ENCODE measurements around the gene MRPS33.

The MRPS33 gene

DNA sequence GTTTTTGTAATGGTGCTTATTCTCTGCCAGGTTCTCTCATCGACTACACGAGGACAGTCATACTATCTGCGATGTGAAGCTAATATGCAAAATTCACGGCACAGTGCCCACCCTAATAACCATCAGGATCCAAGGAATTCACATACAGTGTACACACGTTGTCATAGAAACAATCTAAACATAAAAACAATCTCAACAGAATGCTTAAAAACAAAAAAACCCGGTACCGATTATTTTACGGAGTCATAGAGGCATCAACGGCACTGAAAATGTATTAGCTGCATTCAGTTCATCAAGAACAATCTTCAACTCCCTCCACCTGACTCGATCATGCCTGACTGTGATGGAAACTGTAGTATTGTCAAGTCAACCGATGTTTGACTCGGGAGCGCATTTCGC, 628 bp downstream of the MRPS33 start:
- DNase-seq, result no peak

DNA sequence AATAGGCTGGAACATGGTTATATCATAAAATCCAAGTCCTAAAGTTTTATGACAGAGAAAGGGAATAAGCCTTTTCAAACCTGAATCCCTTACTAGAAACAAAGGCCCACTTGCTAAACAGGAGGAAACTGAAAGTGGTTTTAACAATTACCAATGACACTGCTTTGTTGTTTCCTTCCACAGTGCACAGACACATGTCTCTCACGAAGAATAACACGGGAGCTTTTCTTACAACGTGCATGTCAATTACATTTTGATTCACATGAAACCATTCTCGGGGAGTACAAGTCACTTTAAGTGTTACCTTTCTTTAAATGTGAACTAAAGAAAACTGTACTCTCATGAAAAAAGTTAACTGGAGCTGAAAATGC, 1.4 kb downstream of the MRPS33 start:
- no peak for DNase-seq
- in situ Hi-C loops (cut with MboI; ENCODE audit: low pct_unique_long_range_greater_than_20kb, low sequenced_read_pairs), result loop anchor here (10.0 kb wide), 1 partner anchor 349 kb away; no protein-coding TSS in a partner anchor

More for the DNA sequence above, 628 bp downstream of the MRPS33 start:
- in situ Hi-C loops (cut with MboI; ENCODE audit: low pct_unique_long_range_greater_than_20kb, low sequenced_read_pairs), result loop anchor here (10.0 kb wide), 1 partner anchor 349 kb away; no protein-coding TSS in a partner anchor

DNA sequence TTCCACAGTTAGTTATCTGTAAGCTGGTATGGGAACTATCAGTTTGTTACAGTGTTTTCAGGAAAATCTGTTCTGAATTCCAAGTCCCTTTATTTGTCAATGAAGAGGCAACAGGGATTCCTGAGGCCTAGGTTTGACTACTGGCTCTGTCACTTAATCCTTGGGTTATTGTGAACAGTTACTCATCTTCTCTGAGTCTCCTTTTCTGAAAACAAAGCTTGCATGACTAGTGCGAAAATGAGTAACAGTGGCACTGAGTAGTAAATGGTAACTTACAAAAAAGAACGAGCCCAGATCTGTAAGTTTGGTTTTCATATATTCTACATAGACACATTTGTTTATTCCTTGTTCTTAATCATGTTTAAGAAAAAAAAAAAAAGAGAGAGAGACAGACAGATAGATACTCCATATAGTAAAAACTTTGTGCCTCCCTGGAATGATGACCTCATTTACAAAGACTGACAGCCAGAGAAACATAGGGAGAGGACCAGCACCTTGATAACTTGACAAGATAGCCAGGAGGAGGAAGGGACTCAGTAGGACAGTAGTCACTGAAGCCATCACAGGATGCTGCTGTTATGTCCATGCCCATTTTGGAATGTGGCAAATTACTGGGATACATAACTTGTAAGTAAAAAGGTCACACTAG, 1.9 kb downstream of the MRPS33 start:
- no peak for DNase-seq
- in situ Hi-C loops (cut with MboI; ENCODE audit: low pct_unique_long_range_greater_than_20kb, low sequenced_read_pairs), result loop anchor here (10.0 kb wide), 1 partner anchor 348 kb away; no protein-coding TSS in a partner anchor

DNA sequence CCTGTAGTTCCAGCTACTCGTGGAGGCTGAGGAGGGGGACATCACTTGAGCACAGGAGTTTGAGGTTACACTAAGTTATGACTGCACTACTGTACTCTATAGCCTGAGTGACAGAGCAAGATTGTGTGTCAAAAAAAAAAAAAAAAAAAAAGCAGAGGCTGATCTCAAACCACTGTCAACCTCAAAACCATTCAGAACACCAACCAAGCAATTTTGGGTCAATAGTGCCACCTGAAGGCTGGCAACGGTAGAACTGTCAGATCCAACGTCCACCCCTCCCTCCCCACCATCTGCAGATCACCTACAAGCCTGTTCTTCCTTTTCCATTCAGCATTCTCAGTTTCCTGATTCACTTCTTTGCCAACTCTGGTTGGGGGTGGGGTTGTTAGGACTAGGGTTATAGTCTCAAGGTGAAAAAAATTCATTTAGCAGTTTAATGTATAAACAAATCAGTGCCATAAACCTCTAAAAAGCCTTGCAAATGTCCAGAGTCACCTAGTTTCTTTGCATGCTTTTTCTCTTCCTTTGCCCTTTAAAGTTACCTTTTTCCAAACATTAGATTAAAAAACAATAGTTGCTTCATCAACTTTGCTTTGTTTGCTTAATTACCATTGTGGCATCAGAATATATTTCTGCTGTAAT, 2.6 kb downstream of the MRPS33 start:
- in situ Hi-C loops (cut with MboI; ENCODE audit: low pct_unique_long_range_greater_than_20kb, low sequenced_read_pairs), result loop anchor here (10.0 kb wide), 1 partner anchor 347 kb away; no protein-coding TSS in a partner anchor
- DNase-seq, result peak; percentile 90

DNA sequence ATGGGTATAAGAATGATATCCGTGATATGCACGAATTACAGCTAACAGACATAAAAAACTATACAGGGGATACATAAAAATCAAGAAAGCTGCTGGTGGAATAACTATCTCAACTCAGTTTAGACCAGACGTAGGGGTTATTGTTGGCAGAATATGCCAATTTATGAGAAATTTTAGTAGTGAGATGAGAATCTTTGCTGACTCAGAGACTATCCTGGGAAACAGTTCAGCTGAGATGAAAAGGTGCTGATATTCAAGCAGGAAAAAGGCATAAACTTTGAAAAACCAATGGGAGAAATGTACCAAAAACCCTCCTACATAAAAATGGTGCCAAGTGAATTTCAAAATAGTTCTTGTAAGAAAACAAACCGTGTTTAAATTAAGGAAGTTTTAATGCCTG, 3.3 kb downstream of the MRPS33 start:
- in situ Hi-C loops (cut with MboI; ENCODE audit: low pct_unique_long_range_greater_than_20kb, low sequenced_read_pairs), result loop anchor here (10.0 kb wide), 1 partner anchor 347 kb away; no protein-coding TSS in a partner anchor
- no peak for DNase-seq

DNA sequence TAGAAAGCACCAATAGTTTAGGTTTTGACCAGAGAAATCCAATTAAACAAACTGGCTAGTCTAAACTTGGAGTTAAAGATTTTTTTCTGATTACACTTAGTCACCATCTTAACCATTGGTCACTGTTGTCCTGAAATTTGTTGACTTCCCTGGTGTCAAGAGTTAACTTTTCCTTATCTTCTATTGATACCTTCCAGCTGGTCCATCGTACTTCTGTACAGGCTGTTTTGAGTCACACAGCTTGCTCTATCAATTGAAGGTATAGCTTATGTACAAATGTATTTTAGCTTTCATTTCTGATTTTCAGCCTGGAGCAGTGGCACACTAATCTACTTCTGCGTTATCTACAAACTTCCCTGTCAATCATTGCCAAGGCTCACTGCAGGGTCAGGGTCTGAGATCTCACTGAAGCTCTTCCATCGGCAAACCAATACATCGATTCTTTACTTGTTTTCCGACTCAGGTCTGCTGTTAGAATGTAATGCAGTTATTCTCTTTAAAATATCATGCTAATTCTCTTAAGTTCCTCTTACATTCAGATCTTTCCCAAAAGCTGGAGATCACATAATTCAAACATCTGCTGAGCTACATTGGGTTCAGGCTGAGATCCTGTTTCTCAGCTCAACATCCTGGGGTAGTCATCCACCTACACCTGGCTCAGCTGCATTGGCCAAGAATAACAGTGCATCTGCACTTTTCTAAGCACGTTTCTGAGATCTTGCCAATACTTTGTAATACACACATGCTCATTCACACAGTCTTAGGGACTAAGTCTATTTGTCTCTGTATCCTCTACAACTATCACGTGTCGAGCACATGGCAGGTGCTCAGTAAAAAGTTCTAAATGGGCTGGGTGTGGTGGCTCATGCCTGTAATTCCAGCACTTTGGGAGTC, 11.3 kb downstream of the MRPS33 start:
- in situ Hi-C loops (cut with MboI; ENCODE audit: low pct_unique_long_range_greater_than_20kb, low sequenced_read_pairs), result no loop called here

DNA sequence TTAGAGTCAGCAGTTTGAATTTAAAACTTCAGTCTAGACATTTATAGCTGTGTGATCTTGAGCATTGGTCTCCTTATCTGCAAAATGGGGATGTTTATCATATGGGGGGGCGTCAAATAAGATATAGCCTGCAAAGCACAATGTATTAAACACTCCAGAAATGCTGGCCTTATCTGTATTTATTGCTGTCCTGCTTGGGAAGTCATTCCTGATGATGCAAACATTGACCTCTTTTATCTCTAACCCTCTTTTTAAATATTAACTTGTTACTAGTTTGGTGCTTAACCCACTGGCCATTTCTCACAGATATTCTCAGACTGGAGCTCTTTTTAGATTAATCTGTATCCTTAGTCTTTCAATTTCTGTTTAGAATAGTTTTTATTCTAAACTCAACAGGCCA, 13.2 kb downstream of the MRPS33 start:
- no peak for DNase-seq

More for the DNA sequence above, 11.3 kb downstream of the MRPS33 start:
- no peak for DNase-seq

DNA sequence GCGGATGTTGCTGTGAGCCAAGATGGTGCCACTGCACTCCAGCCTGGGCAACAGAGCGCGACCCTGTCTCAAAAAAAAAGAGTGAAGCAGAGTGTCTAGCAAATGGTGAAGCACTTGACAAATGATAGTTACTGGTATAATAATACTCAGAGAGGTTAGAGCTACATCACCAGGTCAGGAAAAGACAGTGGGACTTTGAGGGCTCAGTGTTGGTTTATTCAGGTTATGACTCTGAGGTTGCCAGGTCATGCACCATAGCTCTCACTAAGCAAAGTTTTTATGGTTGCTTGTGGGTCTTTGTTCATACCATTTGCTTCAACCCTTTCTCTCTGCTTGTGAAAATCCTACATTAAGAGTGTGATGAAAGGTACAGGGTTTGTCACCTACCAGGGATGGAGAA, 13.6 kb downstream of the MRPS33 start:
- DNase-seq, result no peak
- in situ Hi-C loops (cut with MboI; ENCODE audit: low pct_unique_long_range_greater_than_20kb, low sequenced_read_pairs), result no loop called here

More for the DNA sequence above, 13.2 kb downstream of the MRPS33 start:
- in situ Hi-C loops (cut with MboI; ENCODE audit: low pct_unique_long_range_greater_than_20kb, low sequenced_read_pairs), result no loop called here

DNA sequence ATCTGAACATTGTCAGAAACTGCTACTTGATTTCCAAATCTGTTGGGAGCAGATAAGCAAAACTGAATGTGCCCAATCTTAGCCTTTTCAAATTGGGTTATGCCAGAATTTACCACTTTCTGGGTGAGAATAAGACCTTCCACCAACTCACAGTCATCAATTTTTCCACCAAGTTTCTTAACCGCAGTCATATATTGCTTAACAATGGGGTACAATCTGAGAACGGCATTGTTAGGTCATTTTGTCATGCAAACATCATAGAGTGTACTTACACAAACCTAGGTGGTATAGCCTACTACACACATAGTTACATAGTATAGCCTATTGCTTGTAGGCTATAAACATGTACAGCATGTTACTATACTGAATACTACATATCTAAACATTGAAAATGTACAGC, 16.0 kb downstream of the MRPS33 start:
- in situ Hi-C loops (cut with MboI; ENCODE audit: low pct_unique_long_range_greater_than_20kb, low sequenced_read_pairs), result no loop called here

DNA sequence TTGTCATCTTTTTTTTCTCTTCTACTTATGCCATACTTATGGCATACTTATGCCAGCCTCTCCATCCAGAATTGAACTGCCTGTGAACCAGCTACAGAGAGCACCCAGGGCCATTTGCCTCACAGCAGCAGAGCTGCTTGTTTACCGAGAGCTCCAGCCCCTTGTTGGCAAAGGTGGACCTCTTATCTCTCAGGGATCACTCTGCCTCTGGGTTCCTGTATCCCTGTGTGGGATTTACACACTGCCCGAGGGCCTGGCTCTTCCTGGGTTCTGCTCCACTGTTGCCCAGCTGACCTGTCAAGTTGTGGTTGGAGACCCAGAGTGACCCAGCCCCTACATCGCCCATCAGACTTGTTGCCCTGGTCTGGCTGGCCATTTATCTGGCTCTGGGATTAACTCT, 22.3 kb downstream of the MRPS33 start:
- in situ Hi-C loops (cut with MboI; ENCODE audit: low pct_unique_long_range_greater_than_20kb, low sequenced_read_pairs), result no loop called here
- no peak for DNase-seq

More for the DNA sequence above, 16.0 kb downstream of the MRPS33 start:
- DNase-seq, result no peak

DNA sequence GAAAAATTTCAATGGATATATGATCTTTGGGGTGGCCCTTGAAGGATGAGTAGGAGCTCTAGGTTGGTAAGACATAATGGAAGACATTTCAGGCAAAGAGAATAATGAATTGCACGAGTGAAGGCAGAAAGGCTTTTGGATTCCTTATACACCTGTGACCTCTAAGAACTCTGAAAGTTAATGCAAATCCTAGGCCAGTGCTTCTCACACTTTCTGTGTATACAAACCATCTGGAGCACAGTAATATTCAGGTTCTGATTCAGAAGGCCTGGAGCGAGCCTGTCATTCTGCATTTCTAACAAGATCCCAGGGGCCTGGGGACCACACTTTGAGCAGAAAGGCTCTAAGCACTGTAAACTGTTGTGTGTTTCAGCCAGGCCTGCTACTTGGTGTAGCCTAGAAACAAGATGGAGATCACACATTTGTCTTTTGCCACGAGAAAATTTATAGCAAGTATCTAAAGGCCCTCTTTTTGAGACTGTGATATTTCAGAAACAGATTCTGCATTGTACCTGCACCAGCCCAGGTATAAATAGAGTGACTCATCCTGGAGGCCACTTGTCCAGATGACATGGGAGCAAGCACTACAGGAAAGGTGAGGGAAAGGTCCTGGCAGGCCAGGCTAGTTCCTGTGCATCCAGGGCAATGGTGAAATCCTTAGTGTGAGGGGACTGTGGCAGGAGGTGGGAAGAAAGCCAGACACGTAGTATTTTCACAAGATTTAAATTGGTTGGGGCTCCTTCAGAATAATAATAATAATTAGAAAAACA, 24.4 kb downstream of the MRPS33 start:
- DNase-seq, result no peak
- in situ Hi-C loops (cut with MboI; ENCODE audit: low pct_unique_long_range_greater_than_20kb, low sequenced_read_pairs), result no loop called here

DNA sequence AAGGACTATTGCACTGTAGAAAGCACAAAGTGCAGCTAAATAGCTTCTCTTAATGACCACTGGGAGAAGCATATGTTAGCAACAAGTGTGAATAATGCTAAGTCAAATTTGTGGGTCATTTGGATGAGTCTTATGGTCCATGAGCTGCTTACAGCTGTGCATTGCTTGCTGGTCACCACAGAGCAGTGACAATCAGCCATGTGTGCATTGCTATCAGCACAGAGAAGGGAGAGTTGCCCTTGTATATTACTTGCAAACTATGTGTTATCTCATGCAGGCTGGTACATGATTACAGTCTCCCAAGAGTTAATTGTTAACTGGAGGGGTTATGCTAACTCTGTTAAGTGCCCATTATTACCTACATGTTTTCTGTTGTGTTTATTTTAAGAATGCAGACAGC, 25.7 kb downstream of the MRPS33 start:
- DNase-seq, result no peak
- in situ Hi-C loops (cut with MboI; ENCODE audit: low pct_unique_long_range_greater_than_20kb, low sequenced_read_pairs), result no loop called here

DNA sequence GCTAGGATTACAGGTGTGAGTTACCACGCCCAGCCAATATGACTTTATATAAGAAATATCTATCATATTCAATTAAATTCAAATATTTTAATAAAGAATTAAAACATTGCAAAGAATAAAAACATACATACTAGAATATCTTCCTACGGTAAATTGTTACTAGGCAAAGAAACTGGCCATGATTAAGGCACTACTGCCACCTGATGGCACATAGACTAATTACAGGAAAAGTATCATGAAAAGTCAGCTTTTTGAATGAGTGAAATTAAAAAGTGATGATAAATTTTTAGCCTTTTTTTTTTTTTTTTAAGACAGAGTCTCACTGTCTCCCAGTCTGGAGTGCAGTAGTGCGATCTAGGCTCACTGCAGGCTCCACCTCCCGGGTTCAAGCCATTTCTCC, 30.9 kb downstream of the MRPS33 start:
- DNase-seq, result peak; percentile 45
- in situ Hi-C loops (cut with MboI; ENCODE audit: low pct_unique_long_range_greater_than_20kb, low sequenced_read_pairs), result no loop called here

DNA sequence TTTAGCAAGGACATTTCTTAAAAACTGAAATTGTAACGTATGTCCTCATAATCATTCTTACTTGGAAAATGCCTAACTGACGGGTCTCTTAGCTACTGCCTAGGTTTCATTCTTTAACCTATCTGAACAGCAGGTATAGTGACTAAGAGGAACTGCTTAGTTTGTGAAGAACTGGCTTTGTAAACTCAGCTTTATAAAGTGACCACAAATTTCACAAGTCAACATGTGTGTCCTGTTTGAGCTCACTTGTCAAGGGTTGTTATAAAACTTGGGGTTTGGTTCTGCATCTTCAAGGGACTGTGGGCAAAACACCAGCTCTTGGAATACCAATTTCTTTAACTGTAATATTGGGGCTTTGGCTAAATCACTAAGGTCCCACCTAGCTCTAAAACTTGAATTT, 32.2 kb downstream of the MRPS33 start:
- peak; percentile 58 for DNase-seq
- in situ Hi-C loops (cut with MboI; ENCODE audit: low pct_unique_long_range_greater_than_20kb, low sequenced_read_pairs), result no loop called here

DNA sequence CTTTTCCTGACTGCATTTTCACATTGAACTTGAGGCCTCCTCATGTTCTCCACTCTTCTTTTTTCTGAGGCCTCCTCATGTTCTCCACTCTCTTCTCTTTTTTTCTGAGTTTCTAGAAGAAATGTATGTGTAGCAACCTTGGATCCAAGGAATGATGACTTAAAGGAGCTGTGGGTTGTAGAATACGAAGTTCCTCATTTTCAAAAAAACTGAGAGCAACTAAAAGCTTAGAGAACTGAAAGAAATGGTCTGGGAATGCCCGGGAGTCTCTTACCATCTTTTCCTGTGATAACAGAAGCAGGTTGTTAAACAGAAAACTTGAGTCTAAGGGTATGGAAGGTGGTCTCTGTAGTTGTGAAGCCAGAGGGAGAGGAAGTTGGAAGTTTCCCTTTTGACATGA, 32.8 kb downstream of the MRPS33 start:
- in situ Hi-C loops (cut with MboI; ENCODE audit: low pct_unique_long_range_greater_than_20kb, low sequenced_read_pairs), result no loop called here
- peak; percentile 32 for DNase-seq

DNA sequence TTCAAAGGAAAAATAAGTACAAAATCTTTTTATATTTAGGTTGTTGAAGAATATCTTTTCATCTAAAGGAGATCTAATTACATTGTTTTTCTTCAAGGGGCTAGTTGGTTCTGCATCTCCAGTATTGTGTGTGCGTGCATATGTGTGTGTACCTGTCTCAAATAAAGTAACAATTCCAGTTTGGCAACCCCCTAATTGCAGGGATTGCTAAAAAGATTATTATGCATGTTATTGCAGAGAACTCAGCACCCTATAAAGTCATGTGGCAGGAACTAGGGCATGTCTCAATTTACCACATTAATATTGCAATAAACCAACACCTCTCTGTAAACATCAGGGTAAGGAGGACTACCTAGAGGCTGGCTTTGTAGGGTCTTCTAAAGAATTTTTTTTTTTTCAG, 37.0 kb downstream of the MRPS33 start:
- no peak for DNase-seq
- in situ Hi-C loops (cut with MboI; ENCODE audit: low pct_unique_long_range_greater_than_20kb, low sequenced_read_pairs), result no loop called here

DNA sequence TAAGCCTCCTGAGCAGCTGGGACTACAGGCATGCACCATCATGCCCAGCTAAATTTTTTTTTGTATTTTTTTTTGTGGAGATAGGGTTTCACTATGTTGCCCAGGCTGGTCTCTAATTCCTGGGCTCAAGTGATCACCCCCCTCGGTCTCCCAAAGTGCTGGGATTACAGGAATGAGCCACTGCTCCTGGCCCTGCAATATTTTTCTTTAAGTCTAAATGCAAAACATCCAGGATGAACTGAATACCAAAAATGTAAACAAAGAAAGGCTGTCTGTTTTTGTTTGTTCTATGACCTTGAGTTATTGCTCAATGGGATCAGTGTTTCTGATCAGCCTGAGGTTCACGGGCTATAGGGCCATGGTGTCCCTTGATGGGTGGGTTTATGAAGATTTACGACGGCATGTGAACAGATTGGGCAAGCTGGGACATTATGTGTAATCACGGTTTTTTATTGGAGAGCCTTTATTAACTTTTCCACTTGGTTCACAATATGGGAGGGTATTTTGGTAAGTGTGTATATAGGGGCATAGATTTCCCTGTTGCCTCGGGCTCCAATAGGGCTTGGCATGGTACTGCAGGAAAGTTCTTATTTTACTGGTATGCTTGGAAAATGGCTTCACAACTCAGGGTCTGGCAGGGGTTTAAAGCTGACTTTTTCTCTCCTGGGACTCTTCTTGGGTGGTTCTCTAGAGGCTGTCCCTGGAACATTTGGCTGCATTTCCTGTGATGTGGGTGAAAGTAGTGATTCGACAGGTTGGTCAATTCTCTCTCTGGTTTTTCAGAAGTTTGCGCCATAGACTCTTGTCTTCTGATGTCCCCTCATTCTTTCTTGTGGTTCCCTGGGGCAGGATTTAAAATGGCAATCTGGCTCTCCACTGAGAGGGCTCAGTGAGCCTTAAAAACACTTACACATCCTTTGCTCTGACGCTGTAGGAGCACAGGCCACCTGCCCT, 41.6 kb downstream of the MRPS33 start:
- no peak for DNase-seq
- in situ Hi-C loops (cut with MboI; ENCODE audit: low pct_unique_long_range_greater_than_20kb, low sequenced_read_pairs), result no loop called here

DNA sequence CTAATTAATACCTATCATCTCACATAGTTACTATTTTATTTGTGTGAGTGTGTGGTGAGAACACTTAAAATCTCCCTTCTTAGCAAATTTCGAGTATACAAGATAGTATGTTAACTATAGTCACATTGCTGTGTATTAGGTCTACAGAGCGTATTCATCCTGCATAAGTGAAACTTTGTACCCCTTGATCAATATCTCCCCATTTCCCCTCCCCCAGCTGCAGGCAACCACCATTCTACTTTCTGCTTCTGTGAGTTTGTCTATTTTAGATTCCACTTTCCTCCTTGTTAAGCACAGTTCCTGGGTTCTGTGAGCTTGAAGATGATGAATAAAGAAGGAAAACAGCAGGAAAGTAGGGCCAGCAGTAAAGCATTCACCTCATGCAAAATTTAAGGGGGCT, 42.4 kb downstream of the MRPS33 start:
- DNase-seq, result no peak
- in situ Hi-C loops (cut with MboI; ENCODE audit: low pct_unique_long_range_greater_than_20kb, low sequenced_read_pairs), result no loop called here
